ENCODE data around the gene LYL1.

Gene LYL1

DNA sequence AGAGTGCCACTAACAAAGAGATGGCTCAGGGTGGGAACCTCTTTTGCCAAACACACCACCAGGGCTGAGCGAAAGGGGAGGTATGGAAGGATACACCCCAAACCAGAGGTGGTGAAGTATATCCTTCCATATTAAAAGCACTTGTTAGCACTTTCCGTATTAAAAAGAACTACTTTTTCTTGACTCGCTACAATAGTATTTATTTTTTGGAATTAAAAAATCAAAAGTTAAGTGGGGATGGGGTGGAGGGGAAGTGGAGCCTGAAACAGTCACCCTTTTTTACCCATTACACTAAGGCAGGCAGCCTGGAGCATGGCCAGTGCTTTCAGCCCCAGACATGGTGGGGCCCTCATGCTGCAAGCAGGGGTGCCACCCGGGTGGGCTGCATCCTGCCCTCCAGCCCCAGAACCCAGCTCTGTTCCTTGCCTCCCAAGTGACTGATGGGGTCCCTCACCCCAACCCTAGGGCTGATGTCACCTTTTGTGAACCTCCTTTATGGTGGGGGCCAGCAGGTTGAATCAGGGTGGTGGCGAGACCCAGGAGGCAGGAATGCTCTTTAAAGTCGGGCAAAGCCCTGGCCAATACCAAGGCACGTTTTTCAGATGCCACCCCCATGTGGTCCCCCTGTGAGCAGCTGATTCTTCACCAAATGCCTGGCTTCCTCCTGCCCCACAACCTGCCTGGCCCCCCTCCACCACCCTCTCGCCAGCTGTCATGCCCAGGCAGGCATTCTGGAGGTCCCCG, 31.0 kb downstream of the LYL1 start:
- no peak for DNase-seq

DNA sequence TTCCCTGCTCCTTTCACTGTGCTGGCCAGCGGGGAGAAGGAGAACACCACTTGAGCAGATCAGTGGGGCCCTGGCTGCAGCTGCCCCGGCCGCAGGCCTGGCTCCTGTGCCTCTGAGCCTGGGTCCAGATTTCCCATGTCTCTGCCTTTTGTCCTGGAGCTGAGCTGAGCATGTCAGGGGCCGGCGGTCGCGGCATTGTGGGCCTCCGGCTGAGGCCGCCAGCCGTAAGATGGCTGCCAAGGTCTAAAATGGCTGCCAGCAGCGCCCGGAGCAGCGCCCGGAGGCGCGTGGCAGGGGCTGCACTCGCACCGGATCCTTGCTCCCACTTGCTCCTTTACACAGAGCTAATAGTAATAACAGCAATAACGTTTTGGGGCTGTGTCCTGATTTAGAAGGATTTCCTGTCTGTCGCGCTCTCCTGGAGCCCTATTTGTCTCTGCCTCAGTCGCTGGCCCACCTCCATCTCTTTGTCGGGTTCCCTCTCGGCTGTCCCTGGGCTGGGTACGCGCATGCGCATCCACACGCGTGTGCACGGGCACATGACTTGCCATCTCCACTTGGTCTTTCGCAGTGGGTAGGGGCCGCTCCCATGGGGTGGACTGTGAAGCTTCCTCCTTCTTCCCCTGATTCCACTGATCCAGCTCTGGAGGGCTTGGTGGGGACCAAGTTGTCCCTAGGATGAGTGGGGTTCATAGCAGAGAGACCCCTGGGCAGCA, 32.1 kb downstream of the LYL1 start:
- DNase-seq: no peak

DNA sequence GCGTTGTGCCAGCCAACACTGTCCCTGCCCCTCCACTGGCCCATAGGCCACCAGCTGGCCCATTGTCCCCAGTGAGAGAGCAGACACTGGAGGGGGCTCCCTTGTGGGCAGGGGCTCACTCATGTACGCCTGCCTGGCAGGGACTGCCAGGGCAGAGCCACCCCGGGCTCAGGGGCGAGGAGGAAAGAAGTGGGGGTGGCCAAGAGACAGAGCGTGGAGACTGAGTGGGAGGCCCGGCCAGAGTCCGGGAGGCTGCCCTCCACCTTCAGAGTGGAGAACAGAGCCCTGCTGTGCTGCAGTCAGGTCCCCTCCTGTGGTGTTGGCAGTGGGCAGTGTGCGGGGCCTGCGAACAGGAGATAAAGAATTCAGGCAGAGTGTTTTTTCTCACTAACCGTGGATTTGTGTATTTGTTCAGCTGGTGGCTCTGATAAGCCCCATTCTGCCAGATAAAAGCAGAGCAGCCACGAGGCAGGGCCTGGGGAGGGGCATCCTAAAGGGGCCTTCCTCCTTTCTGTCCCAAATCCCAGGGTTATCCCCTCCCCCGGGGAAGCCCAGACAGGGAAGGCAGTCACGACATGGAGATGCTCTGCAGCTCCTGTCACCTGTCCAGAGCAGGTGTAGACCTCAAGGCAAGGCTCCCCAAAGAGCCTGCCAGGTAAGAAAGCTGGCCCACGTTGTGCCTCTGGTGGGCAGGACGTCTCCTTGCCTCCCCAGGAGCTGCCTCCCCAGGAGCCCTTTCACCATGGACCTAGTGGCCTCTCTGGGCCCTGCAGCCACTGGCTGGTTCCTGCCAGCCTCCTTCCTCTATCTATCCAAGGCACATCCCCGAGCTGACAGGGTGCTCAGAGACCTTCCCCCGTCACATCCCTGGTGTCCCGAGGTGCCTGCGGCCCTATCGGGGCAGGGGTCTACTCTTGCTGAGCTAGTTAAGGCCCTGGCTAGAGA, 33.0 kb downstream of the LYL1 start:
- DNase-seq: no peak

DNA sequence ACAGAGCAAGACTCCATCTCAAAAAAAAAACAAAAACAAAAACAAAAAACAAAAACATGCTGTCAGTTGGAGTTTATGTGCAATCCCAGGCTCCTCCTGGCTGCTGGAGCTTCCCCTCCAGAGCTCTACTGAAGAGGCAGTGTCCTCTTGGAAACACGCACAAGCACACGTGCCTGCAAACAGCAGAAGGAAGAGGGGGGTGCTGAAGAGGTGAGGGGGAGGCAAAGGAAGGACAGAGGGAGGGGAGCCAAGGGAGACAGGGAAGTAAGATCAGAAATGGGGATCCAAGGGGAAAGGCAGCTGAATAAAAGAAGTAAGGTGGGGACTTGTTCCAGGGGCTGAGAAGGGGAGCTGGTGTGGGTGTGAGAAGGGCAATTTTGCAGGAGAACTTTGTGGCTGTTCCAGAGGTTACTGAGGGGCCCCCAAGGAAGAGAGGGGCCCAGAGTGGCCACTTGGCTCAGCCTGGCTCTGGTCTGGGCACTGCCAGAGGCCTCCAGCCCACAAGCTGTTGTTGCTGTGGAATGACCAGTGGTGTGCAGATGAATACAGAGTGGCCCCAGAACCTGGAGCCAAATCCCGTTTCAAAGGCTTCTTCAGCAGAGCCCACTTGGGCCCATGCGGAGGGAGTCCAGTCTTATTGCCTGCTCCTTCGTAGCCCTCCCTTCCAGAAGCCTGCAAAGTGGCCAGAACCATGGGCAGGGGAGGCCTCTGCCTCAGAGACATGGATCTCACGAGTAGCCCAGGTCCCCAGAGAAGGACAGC, 34.4 kb downstream of the LYL1 start:
- DNase-seq: no peak

DNA sequence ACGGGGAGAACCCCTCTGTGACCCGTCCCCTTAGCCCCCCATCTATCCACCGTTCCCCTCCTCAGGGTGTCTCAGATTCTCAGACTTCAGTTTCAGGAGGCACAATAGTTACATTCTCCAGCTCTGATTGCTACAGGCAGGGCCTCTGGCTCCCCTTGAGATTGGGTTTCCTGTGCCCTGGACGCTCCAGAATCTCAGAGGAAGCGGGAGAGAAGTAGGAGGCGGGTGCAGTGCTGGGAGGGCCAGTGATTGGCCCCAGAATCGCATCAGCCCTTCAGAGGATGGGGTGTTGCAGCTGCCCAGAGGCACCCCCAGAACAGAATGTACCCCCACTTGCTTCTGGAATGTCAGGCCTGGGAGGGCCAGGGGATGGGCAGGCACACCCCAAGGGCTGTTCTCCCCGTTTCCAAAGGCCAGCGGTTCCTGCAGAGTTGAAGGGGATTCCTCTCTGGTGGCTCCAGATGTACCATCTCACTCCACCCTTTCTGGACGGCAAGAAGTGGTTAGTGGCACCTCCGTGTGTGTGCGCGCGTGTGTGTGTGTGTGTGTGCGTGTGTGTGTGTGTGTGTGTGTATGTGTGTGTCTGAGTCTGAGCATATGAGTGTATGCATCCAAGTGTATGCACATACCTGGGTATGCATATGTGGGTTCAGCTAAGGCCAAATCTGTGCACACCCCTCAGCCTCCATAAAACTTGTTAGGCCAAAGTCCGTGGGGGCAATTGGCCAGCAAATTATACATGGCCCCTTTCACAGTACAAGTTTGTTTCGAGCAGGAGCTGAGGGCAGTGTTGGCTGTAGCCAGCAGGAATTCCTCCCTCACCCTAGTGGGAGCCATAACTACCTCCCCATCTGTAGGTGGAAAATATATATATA, 35.5 kb downstream of the LYL1 start:
- no peak for DNase-seq

DNA sequence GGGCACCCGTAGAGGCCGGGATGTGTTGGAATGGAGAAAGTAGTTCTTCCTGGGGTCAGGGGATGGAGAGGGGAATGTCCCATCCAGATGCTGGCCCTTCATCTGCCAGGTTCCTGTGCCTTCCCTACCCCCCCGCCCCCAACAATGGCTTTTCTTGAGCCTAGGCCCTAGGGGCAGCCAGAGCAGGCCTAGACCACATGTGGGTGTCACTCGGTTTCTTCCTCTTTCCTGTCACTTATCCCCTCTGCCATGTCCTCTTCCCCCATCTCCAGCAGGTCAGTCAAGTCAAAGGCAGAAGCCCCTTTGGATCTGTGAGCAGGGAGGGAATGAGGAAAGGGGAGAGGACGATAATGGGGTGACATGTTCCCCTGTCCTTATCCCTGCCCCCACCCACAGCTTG, 36.4 kb downstream of the LYL1 start:
- no peak for DNase-seq

DNA sequence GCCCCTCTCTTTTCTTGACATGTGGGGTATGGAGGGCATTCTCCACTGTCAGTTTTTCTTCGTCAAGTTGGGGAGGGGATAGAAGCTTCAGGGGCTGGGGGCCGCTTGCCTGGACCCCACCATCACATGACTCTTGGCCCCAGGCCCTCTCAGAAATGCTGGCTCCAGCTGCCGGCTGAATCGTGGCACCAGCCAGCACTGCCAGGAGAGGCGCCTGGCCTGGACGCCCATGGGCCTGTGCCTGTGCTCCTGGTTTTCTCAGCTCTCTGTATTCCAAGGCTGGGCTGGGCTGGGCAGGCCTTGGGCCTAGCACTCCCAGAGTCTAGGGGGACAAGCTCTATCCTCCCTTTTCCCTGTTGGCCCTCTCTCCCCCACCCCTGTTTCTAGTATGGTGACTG, 38.6 kb downstream of the LYL1 start:
- no peak for DNase-seq

DNA sequence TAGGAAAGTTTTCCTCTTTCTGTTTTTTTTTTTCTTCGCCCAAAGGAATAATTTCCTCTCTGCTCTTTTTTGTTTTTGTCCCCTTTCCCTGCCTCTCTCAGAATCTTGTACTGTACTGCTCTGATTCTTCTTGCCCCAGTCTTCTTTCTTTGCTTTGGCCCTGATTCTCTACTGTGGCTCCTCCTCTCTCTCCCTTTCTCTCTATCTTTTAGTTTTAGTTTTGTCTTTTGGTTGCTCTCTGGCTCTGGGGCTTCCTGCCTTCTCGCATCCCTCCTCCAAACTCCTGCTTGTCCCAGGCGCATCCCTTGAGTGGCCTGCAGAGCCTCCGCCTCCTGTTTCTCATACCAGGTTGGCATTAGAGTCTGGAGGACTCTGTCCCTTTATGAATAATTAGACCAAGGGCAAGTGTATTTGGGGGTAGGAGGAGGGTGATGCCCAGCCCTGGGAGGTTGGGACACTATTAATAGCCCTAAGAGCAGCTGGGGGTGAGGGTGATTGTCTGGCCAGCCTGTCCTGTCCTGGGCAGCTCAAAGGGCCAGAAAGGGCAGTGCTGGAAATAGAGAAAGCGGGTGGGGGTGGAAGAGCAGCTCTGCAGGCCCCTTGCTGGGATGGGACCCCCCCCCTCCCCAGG, 39.1 kb downstream of the LYL1 start:
- DNase-seq: no peak

DNA sequence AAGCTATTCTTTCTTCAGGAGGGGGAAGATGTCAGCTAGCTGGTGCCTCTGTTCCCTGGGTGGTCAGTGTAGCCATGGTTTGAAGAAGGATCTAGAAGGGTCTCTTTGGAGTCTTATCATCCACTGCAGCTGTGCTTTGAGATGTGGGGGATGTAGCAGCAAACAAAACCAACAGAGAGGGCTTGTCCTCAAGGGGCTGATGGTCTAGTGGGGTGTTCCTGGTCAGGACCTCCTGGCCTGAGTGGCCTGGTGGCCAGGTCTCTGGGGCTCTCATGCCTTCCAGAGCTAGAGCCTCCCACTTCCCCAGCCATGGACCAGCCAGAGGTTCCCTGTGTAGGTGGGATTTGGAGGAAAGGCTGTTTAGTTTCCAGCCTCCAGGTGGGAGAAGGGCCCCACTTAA, 40.3 kb downstream of the LYL1 start:
- no peak for DNase-seq

DNA sequence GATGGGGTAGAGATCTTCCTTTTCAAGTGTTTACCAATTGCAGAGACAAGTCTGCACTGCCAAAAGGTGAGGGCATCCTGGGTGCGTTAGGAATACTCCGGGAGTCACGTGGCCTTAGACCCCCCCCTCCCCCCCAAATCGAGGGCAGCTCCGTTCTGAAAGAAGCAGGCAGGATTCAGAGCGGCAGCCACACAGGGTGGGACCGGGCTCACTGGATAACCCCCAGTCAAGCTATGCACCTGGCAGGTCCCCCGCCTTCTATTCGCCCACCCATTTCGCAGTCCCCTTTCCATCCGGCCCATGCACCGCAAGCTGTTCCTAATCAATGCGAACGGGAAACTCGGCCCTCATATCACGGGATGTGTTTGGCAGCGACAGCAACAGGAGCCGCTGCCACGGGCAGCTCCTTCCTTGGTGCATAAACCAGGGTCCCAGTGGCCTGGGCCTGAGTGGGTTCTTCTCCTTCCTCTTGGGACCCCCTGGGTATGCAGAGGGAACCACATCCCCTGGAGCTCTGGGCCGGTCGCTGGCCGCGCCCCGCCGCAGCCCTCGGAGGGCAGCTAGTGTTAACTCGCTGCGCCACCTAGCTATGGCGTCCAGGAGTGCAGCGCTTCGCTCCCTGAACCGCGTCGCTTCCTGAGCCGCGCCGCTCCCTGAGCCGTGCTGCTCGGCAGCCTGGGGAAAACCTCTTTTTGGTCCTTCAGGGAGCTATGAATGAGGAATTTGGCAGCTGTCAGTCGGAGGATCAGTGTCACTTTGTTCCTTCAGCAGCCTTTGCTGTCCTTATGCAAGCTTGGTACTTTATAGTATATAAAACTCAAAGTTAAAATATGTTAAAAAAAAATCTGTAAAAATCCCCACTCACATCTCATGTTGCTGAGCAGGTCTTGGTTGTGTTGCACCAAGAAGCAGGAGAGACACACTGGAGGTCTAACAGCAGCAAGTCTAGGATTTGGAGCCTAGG, 41.4 kb downstream of the LYL1 start:
- DNase-seq: no peak

DNA sequence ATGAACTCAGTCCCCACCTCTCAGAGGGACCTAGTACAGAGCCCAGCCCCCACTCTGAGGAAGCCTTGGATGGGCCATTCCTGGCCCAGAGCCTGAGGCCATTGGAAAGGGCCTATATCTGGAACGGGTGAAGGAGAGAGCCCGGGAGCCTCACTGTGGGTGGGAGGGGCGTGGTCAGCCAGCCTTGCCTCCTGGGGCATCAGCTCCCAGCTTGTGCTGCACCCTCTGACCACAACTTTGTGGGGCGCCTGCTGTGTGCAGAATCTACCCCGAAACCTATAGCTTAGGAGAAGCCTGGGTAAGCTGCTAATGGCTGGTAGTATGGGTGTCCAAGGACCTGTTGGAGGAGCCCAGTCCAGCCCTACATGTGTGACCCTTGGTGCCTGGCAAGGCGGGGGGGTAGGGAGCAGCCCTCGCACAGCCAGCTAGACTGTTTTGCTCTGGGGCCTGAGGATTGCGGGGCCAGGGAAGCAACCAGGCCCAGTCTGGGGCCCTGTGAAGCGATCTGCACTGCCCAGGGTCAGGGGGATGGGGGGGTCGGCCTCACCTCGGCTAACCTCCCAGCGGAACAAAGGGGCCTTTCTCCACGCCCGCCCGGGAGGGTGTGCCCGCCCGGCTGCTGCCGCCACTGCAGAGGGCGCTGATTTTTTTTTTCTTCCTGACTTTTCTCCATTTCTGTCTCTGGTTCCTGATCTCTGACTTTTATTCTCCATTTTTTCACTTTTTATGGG, 42.3 kb downstream of the LYL1 start:
- no peak for DNase-seq

DNA sequence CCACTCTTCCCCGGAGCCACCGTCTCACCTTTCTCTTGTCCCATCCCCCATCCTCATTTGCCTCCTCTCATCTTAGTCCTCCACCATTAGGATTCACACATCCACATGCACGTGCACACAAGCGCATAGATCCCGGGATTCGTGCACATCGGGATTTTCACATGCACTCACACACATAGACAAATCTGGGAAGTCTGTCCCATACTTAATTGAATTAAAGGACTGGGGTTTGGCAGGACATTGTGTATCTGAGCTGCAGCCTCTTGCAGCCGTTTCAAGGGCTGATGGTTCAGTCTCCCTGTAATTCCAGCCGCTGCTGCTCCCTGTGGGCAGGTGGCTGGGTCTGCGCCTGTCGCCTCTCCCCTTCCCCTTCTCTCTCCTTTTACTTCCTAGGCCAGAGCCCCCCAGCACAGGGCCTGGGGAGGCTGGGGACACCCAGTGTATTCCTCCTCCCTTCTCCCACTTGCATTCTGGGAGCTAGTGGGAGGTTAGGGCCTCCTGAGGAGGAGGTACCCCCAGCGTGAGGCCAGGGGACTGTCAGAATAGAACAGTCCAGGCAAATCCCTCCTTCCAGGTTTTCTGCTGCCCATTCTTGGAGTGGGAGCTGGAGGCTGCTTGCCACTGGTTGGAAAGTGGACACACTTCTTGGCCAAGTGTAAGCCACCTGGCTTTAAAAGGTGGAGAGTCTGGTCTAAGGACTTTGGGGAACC, 43.6 kb downstream of the LYL1 start:
- no peak for DNase-seq

DNA sequence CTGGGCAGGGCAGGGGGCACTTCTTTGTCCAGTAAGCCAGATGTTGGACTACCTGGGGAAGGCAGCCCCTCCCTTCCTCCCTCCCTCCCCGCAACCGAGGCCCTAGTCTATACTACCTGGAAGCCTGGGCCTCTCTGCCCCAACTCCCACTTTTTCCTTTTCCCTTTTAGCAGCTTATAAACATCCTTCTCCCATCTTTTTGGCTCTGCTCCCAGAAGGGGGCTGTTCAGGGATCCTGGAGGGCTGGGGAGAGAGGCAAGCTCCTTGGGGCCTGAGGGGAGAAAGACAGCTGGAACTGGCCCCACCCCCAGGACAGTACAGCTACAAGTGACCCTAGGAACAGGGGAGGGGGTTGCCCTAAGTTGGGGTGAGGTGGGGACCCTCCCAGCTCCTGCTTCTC, 44.9 kb downstream of the LYL1 start:
- DNase-seq: no peak

DNA sequence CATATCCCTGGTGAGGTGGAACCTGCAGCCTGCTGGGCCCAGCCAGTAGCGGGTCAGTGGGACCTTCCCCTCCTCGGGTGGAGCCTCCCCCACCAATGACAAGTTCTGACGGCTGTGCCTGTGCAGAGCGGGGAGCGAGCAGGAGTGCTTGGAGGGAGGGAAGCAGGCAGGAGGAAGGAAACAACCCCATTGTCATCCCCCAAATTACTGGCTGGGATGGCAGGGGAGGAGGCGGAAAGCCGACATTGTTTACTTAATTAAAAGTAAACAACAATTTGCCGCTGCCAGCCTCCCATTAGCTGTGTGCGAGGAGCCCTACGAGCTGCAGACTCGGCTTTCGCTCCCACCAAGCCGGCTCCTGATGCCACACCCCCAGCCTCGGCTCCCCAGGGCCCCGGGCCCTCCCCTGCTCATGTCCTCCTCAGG, 45.5 kb downstream of the LYL1 start:
- DNase-seq: no peak

DNA sequence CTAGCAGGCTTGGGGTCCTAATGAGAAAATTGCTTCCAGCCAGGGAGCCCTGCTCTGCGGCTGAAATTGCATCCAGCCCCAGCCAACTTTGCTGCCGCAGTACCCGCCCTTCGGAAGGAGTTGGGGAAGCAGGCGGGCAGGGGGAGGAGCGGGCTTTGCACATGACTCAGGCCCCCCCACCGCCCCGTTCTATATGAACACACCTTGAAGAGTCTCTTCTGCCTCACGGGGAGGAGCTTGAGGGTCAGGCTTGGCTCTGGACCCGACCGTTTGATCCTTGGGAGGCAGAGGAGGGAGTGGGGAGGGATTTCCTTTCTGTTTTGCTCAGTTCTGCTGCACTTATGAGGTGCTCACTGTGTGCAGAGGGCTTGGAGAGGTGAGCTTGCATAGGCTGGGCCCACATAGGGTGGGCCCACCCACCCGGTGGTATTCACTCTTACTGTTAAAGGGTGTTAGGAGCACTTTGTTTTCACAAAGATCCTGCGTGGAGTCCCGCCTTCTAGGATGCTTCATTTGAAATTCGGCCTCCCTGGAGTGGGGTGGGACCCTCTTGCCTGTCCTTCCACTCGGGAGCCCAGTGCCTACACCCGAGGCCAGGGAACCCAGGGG, 46.5 kb downstream of the LYL1 start:
- DNase-seq: no peak

DNA sequence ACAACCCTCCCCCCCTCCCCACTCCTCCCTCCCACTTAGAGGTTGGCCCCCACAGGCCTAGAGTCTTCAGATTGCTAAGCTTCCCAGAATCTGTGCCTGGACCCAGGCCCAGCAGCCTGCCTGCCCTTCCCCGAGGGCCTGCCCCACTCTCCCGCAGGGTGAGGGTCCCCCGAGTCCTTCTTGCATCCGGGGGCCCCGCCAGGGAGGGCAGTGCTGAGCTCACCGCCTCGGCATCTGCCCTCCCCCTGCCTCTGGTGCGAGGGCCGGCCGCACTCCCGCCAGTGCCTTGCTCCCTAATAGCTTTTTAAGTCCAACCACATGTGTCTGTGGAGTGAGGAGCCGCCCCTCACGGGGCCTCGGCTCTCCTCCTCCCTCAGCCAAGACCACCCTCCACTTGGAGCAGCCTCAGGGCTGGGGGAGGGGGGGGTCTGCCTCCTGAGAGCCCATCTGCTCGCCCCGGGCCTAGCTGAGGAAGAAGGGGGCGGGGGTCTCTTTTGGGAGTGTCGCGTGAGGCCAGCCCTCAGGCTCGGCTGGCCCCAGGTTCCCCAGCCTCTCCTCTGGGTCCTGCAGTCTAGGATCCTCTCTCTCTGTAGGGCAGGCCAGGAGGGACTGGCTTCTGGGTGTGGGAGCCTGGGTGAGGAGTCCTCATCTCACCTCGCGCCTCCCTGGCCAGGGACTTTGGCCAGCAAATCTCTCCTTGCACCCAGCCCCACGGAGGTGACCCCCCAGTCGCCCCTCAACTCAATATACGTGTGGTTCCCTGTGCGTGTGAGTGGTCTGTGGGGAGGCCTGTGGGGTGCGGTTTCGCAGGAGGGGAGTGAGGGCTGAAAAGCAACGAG, 47.2 kb downstream of the LYL1 start:
- no peak for DNase-seq

DNA sequence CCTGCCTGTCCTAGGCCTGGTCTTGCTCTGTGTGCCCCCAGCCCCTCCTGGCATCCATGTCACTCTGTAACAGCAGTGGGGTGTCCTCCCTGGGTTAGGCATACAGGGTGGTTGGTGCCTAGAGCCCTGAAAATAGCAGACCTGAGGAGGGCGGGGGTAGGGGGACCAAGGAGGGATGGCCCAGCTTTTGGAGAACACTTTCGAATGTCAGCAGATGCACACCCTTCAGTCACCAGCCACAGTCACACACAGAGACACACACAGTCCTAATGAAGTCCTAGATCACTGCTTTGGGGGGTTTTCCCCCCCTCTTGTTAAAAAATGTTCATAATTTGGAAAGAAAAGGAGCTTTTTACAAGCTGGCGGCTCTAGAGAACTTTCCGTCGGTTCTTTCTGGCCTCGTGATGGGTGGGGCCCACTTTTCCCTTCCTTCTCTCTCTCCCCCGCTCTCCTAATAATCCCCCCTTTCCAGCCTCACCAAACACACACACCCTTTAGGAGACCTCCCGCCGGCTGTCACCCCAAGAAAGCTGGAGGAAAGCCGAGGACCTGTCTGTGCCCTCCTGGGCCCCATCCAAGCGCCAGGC, 47.9 kb downstream of the LYL1 start:
- no peak for DNase-seq
